ENCODE measurements around the gene KANSL1.
"Not testable (repeated sequence)": the region's sequence is repeated elsewhere in the genome, so short reads cannot be mapped to it uniquely, and the experiment has no call there.

KANSL1 gene

GRCh38 chr17:46193151-46193625, at the start of gene KANSL1:
Gene KANSL1, minus strand, starts transcription at chr17:46193429. Its CDS starts 21,286 bp downstream, at chr17:46172143.
- Histone ChIP-seq H3K9ac (ENCODE audit: low read depth in 1 of 2, low read length in 2 of 2) (peak within 1 kb of the TSS; percentile 98 to 99), H3K9me3 (ENCODE audit: control insufficient read depth in 2 of 2, low read length in 2 of 2) (no peaks in the 10 kb centered on the region), H3K27ac (ENCODE audit: low read depth in 2 of 2, low read length in 2 of 2) (peak within 1 kb of the TSS; percentile 99), H3K4me1 (ENCODE audit: control insufficient read depth in 2 of 2, insufficient read depth in 2 of 2, low read length in 2 of 2) (peaks cover 52 to 62% of the 10 kb centered on the region in 2 donors), H3K27me3 (ENCODE audit: control insufficient read depth in 2 of 2, insufficient read depth in 2 of 2, low read length in 2 of 2) (no peaks in the 10 kb centered on the region), H3K4me3 (ENCODE audit: low read length in 2 of 2) (peak within 1 kb of the TSS; percentile 99), H3K36me3 (ENCODE audit: control insufficient read depth in 2 of 2, insufficient read depth in 2 of 2, low read length in 2 of 2) (peaks cover 0 to 3% of the 10 kb centered on the region in 2 donors)

- H3K4me1 ChIP-seq (ENCODE audit: control insufficient read depth in 2 of 2, insufficient read depth in 2 of 2, low read length in 2 of 2); H3K4me3 ChIP-seq (ENCODE audit: low read length in 2 of 2); H3K27ac ChIP-seq (ENCODE audit: low read depth in 2 of 2, low read length in 2 of 2); H3K36me3 ChIP-seq (ENCODE audit: control insufficient read depth in 2 of 2, insufficient read depth in 2 of 2, low read length in 2 of 2); H3K9ac ChIP-seq (ENCODE audit: low read depth in 1 of 2, low read length in 2 of 2); H3K9me3 ChIP-seq (ENCODE audit: control insufficient read depth in 2 of 2, low read length in 2 of 2); H3K27me3 ChIP-seq (ENCODE audit: control insufficient read depth in 2 of 2, insufficient read depth in 2 of 2, low read length in 2 of 2): not testable (repeated sequence)
Measured at GRCh38 chr17:46231359-46231758, 38.1 kb upstream of the KANSL1 start.

- H3K9me3 ChIP-seq (ENCODE audit: control insufficient read depth in 2 of 2, low read length in 2 of 2); H3K27me3 ChIP-seq (ENCODE audit: control insufficient read depth in 2 of 2, insufficient read depth in 2 of 2, low read length in 2 of 2); H3K4me1 ChIP-seq (ENCODE audit: control insufficient read depth in 2 of 2, insufficient read depth in 2 of 2, low read length in 2 of 2); H3K27ac ChIP-seq (ENCODE audit: low read depth in 2 of 2, low read length in 2 of 2); H3K36me3 ChIP-seq (ENCODE audit: control insufficient read depth in 2 of 2, insufficient read depth in 2 of 2, low read length in 2 of 2): not testable (repeated sequence)
- peak overlapping the region; percentile 75 to 88 for H3K4me3 ChIP-seq (ENCODE audit: low read length in 2 of 2)
- H3K9ac ChIP-seq (ENCODE audit: low read depth in 1 of 2, low read length in 2 of 2) = peak overlapping the region; percentile 60 to 65
Measured at GRCh38 chr17:46225274-46225794, 32.1 kb upstream of the KANSL1 start.

GRCh38 chr17:46224864-46225263, 31.6 kb upstream of the KANSL1 start:
- H3K36me3 ChIP-seq (ENCODE audit: control insufficient read depth in 2 of 2, insufficient read depth in 2 of 2, low read length in 2 of 2); H3K4me1 ChIP-seq (ENCODE audit: control insufficient read depth in 2 of 2, insufficient read depth in 2 of 2, low read length in 2 of 2); H3K9me3 ChIP-seq (ENCODE audit: control insufficient read depth in 2 of 2, low read length in 2 of 2); H3K27ac ChIP-seq (ENCODE audit: low read depth in 2 of 2, low read length in 2 of 2); H3K27me3 ChIP-seq (ENCODE audit: control insufficient read depth in 2 of 2, insufficient read depth in 2 of 2, low read length in 2 of 2): not testable (repeated sequence)
- Histone ChIP-seq H3K9ac (ENCODE audit: low read depth in 1 of 2, low read length in 2 of 2) (peak overlapping the region in 1 of 2 donors; percentile 60), H3K4me3 (ENCODE audit: low read length in 2 of 2) (peak overlapping the region; percentile 75 to 88)

- not testable (repeated sequence) for H3K4me3 ChIP-seq (ENCODE audit: low read length in 2 of 2); H3K9me3 ChIP-seq (ENCODE audit: control insufficient read depth in 2 of 2, low read length in 2 of 2); H3K4me1 ChIP-seq (ENCODE audit: control insufficient read depth in 2 of 2, insufficient read depth in 2 of 2, low read length in 2 of 2); H3K27ac ChIP-seq (ENCODE audit: low read depth in 2 of 2, low read length in 2 of 2); H3K36me3 ChIP-seq (ENCODE audit: control insufficient read depth in 2 of 2, insufficient read depth in 2 of 2, low read length in 2 of 2); H3K9ac ChIP-seq (ENCODE audit: low read depth in 1 of 2, low read length in 2 of 2); H3K27me3 ChIP-seq (ENCODE audit: control insufficient read depth in 2 of 2, insufficient read depth in 2 of 2, low read length in 2 of 2)
Measured at GRCh38 chr17:46223041-46223440, 29.8 kb upstream of the KANSL1 start.

- peaks cover 2 to 13% of the 10 kb centered on the region in 2 donors for H3K4me1 ChIP-seq (ENCODE audit: control insufficient read depth in 2 of 2, insufficient read depth in 2 of 2, low read length in 2 of 2)
- H3K9me3 ChIP-seq (ENCODE audit: control insufficient read depth in 2 of 2, low read length in 2 of 2) = no peaks in the 10 kb centered on the region
- no peak overlapping the region for H3K27ac ChIP-seq (ENCODE audit: low read depth in 2 of 2, low read length in 2 of 2)
- peaks cover 13 to 23% of the 10 kb centered on the region in 2 donors for H3K36me3 ChIP-seq (ENCODE audit: control insufficient read depth in 2 of 2, insufficient read depth in 2 of 2, low read length in 2 of 2)
- no peak overlapping the region for H3K4me3 ChIP-seq (ENCODE audit: low read length in 2 of 2)
- no peak overlapping the region for H3K9ac ChIP-seq (ENCODE audit: low read depth in 1 of 2, low read length in 2 of 2)
- no peaks in the 10 kb centered on the region for H3K27me3 ChIP-seq (ENCODE audit: control insufficient read depth in 2 of 2, insufficient read depth in 2 of 2, low read length in 2 of 2)
Measured at GRCh38 chr17:46216682-46217081, 23.5 kb upstream of the KANSL1 start.

GRCh38 chr17:46212634-46213435, 19.6 kb upstream of the KANSL1 start:
- Histone ChIP-seq H3K36me3 (ENCODE audit: control insufficient read depth in 2 of 2, insufficient read depth in 2 of 2, low read length in 2 of 2) (peaks cover 9 to 15% of the 10 kb centered on the region in 2 donors), H3K4me1 (ENCODE audit: control insufficient read depth in 2 of 2, insufficient read depth in 2 of 2, low read length in 2 of 2) (peaks cover 2 to 13% of the 10 kb centered on the region in 2 donors), H3K9ac (ENCODE audit: low read depth in 1 of 2, low read length in 2 of 2) (peak overlapping the region in 1 of 2 donors; percentile 42), H3K27ac (ENCODE audit: low read depth in 2 of 2, low read length in 2 of 2) (peak overlapping the region in 1 of 2 donors; percentile 12), H3K9me3 (ENCODE audit: control insufficient read depth in 2 of 2, low read length in 2 of 2) (no peaks in the 10 kb centered on the region), H3K27me3 (ENCODE audit: control insufficient read depth in 2 of 2, insufficient read depth in 2 of 2, low read length in 2 of 2) (no peaks in the 10 kb centered on the region), H3K4me3 (ENCODE audit: low read length in 2 of 2) (peak overlapping the region in 1 of 2 donors; percentile 42)

- Histone ChIP-seq H3K27me3 (ENCODE audit: control insufficient read depth in 2 of 2, insufficient read depth in 2 of 2, low read length in 2 of 2) (no peaks in the 10 kb centered on the region), H3K9ac (ENCODE audit: low read depth in 1 of 2, low read length in 2 of 2) (no peak overlapping the region), H3K27ac (ENCODE audit: low read depth in 2 of 2, low read length in 2 of 2) (no peak overlapping the region), H3K36me3 (ENCODE audit: control insufficient read depth in 2 of 2, insufficient read depth in 2 of 2, low read length in 2 of 2) (peaks cover 0 to 4% of the 10 kb centered on the region in 2 donors), H3K4me3 (ENCODE audit: low read length in 2 of 2) (no peak overlapping the region), H3K4me1 (ENCODE audit: control insufficient read depth in 2 of 2, insufficient read depth in 2 of 2, low read length in 2 of 2) (peaks cover 2 to 8% of the 10 kb centered on the region in 2 donors), H3K9me3 (ENCODE audit: control insufficient read depth in 2 of 2, low read length in 2 of 2) (no peaks in the 10 kb centered on the region)
Measured at GRCh38 chr17:46208997-46209396, 15.8 kb upstream of the KANSL1 start.

- Histone ChIP-seq H3K4me3 (ENCODE audit: low read length in 2 of 2) (no peak overlapping the region), H3K27me3 (ENCODE audit: control insufficient read depth in 2 of 2, insufficient read depth in 2 of 2, low read length in 2 of 2) (no peaks in the 10 kb centered on the region), H3K4me1 (ENCODE audit: control insufficient read depth in 2 of 2, insufficient read depth in 2 of 2, low read length in 2 of 2) (peaks cover 10 to 20% of the 10 kb centered on the region in 2 donors), H3K9me3 (ENCODE audit: control insufficient read depth in 2 of 2, low read length in 2 of 2) (no peaks in the 10 kb centered on the region), H3K36me3 (ENCODE audit: control insufficient read depth in 2 of 2, insufficient read depth in 2 of 2, low read length in 2 of 2) (peaks cover 0 to 4% of the 10 kb centered on the region in 2 donors), H3K27ac (ENCODE audit: low read depth in 2 of 2, low read length in 2 of 2) (no peak overlapping the region), H3K9ac (ENCODE audit: low read depth in 1 of 2, low read length in 2 of 2) (no peak overlapping the region)
Measured at GRCh38 chr17:46205975-46206374, 12.7 kb upstream of the KANSL1 start.

- peak overlapping the region in 1 of 2 donors; percentile 36 for H3K9ac ChIP-seq (ENCODE audit: low read depth in 1 of 2, low read length in 2 of 2)
- H3K4me1 ChIP-seq (ENCODE audit: control insufficient read depth in 2 of 2, insufficient read depth in 2 of 2, low read length in 2 of 2) = peaks cover 23 to 47% of the 10 kb centered on the region in 2 donors
- H3K4me3 ChIP-seq (ENCODE audit: low read length in 2 of 2) = peak overlapping the region; percentile 37 to 41
- H3K36me3 ChIP-seq (ENCODE audit: control insufficient read depth in 2 of 2, insufficient read depth in 2 of 2, low read length in 2 of 2) = no peaks in the 10 kb centered on the region
- peak overlapping the region; percentile 64 to 75 for H3K27ac ChIP-seq (ENCODE audit: low read depth in 2 of 2, low read length in 2 of 2)
- H3K27me3 ChIP-seq (ENCODE audit: control insufficient read depth in 2 of 2, insufficient read depth in 2 of 2, low read length in 2 of 2) = no peaks in the 10 kb centered on the region
- no peaks in the 10 kb centered on the region for H3K9me3 ChIP-seq (ENCODE audit: control insufficient read depth in 2 of 2, low read length in 2 of 2)
Measured at GRCh38 chr17:46202424-46202823, 9.2 kb upstream of the KANSL1 start.
